ENCODE results near the gene RASL10B.

Gene RASL10B

DNA sequence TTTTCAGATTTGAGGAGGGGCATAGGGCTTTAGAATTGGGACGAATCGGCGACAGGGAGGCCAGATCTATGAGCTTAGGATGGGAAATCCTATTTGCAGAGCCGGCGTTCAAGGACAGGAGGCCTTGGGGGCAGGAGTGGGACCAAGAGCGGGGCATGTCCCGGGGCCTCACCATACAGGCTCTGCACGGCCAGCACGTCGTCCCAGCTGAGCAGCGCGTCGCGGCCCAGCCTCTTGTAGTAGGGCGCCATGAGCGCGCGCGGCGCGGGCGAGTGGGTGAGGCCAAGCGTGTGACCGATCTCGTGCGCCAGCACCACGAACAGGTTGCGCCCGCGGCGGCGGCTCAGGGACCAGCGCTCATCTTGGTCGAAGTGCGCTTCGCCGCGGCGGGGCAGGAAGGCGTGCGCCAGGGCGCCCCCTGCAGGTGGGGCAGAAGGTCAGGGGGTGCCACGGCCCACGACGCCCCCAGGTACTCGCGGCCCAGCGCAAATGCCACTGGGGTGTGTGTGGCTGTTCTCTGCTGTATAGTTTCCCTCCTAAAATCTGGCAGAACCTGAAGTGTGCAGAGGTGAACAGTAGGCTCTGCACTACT lies 38.6 kb downstream of the RASL10B start:
- Histone ChIP-seq H3K36me3 (ENCODE audit: insufficient read depth, low read length) (no peaks in the 10 kb centered on the region), H3K27ac (no peak overlapping the region), H3K9ac (ENCODE audit: insufficient read length) (no peak overlapping the region), H3K4me3 (no peak overlapping the region), H3K9me3 (ENCODE audit: low read depth, low read length) (no peaks in the 10 kb centered on the region)
- no peak for TF ChIP-seq FOXP2 (optimal IDR thresholded peaks at IDR 0.05; ENCODE audit: control extremely low read depth, extremely low read length, insufficient read depth)
- TF ChIP-seq EZH2 (IDR thresholded peaks at IDR 0.05): no peak
- no peak for TF ChIP-seq POLR2AphosphoS5 (IDR thresholded peaks at IDR 0.05; ENCODE audit: borderline replicate concordance, low read depth, low read length)
- no peak for DNase-seq (ENCODE audit: low read depth, low spot score)

DNA sequence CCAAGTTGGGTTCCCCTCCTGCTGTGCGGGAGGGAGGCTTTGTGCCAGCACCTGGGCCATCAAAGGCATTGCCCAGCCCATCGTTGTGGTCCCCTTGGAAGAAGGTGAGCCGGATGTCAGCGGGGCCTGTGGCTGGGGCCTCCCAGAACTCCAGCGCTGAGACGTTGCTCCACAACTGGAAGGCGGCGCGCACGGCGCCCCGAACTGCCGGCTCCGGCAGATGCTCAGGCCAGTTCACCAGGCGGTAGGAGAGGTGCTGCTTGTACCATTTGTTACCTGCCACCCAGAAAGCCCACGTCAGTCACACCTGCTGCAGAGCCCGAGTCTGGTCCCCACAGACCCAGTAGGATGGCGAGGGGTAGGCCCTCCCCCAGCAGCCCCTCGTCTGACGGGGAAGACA lies 41.7 kb downstream of the RASL10B start:
- H3K9me3 ChIP-seq (ENCODE audit: low read depth, low read length): no peaks in the 10 kb centered on the region
- no peak overlapping the region for H3K9ac ChIP-seq (ENCODE audit: insufficient read length)
- H3K4me3 ChIP-seq: no peak overlapping the region
- H3K36me3 ChIP-seq (ENCODE audit: insufficient read depth, low read length): no peaks in the 10 kb centered on the region
- H3K27ac ChIP-seq: no peak overlapping the region
- TF ChIP-seq FOXP2 (optimal IDR thresholded peaks at IDR 0.05; ENCODE audit: control extremely low read depth, extremely low read length, insufficient read depth) (no peak), EZH2 (IDR thresholded peaks at IDR 0.05) (no peak), POLR2AphosphoS5 (IDR thresholded peaks at IDR 0.05; ENCODE audit: borderline replicate concordance, low read depth, low read length) (no peak)
- no peak for DNase-seq (ENCODE audit: low read depth, low spot score)

DNA sequence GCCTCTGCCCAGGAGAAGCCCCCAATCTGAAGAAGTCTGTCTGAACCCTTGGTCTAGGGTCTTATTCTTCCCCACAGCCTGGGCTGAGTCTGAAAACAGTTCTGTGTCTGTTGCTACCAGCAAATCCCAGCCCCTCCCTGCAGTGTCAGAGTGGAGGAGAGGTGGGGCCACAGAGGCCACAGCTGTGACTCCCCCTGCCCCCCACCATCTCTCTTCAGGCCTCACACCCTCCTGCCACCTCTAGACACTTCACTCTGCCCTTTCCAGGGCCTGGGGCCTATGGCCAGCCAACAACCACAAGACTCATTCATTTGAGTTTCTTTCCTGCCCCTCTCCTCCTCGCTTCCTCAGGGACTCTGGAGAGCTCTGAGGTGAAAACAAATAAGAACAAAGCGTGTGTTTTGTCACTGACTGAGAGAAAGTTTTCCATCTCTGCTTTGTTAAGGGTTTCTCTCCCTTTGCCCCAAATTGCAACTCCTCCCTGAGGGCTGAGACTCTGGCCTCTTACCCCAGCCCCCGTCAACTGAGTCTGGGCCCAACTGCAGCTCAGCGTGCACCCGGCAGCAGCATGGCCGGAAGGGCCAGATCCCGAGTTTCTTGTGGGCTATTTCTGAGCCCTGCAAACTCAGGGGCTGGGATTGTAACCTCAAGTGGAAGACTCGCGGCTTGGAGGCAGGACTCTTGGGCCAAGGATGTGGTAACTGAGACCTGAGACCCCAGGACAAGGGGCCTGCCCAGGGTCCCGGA lies 42.4 kb downstream of the RASL10B start:
- Histone ChIP-seq H3K9me3 (ENCODE audit: low read depth, low read length) (no peaks in the 10 kb centered on the region), H3K27ac (no peak overlapping the region), H3K36me3 (ENCODE audit: insufficient read depth, low read length) (no peaks in the 10 kb centered on the region), H3K4me3 (no peak overlapping the region), H3K9ac (ENCODE audit: insufficient read length) (no peak overlapping the region)
- DNase-seq (ENCODE audit: low read depth, low spot score): no peak
- TF ChIP-seq FOXP2 (optimal IDR thresholded peaks at IDR 0.05; ENCODE audit: control extremely low read depth, extremely low read length, insufficient read depth): no peak

DNA sequence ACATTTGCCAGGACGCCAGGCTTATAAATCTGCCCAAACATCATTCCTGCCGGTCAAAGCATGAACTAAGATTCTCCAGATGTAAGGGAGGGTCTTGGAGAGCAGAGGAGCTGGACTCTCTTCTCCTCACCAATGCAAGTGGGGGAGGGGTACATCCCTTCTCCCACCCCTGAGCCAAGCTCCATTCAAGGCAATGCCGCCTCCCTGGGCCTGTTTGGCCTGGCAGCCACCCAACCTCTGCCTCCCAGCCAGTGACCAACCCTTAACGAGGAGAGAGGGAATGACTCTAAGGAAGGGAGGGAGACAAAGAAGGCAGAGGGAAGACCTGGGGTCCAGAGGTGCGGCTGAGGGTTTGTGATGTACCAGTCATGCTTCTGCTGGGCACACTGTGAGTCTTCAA lies 43.1 kb downstream of the RASL10B start:
- no peak overlapping the region for H3K27ac ChIP-seq
- no peak overlapping the region for H3K9ac ChIP-seq (ENCODE audit: insufficient read length)
- no peaks in the 10 kb centered on the region for H3K9me3 ChIP-seq (ENCODE audit: low read depth, low read length)
- H3K4me3 ChIP-seq: no peak overlapping the region
- DNase-seq (ENCODE audit: low read depth, low spot score): no peak
- no peaks in the 10 kb centered on the region for H3K36me3 ChIP-seq (ENCODE audit: insufficient read depth, low read length)
- TF ChIP-seq POLR2AphosphoS5 (IDR thresholded peaks at IDR 0.05; ENCODE audit: borderline replicate concordance, low read depth, low read length) (no peak), EZH2 (IDR thresholded peaks at IDR 0.05) (no peak), FOXP2 (optimal IDR thresholded peaks at IDR 0.05; ENCODE audit: control extremely low read depth, extremely low read length, insufficient read depth) (no peak)

DNA sequence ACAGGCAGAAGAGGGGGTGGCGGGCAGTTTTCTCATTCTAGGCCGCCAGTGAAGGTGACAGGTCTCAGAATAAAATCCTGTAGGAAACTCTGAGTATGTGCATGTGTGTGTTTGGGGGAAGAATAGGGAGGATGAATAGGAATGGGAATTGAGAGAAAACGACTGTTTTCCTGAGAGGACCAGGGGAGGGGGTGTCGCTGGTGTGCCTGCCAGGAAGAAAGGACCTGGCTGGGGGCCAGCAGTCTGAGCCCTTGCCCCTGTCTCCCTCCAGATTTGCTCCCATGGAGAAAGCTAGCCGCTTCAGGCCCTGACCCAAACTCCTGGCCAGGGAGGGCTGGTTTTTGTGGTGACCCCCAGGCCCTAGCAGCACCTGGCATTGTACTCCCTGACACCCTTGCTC lies 43.6 kb downstream of the RASL10B start:
- no peak for DNase-seq (ENCODE audit: low read depth, low spot score)
- TF ChIP-seq FOXP2 (optimal IDR thresholded peaks at IDR 0.05; ENCODE audit: control extremely low read depth, extremely low read length, insufficient read depth): no peak
- no peak overlapping the region for H3K9ac ChIP-seq (ENCODE audit: insufficient read length)

DNA sequence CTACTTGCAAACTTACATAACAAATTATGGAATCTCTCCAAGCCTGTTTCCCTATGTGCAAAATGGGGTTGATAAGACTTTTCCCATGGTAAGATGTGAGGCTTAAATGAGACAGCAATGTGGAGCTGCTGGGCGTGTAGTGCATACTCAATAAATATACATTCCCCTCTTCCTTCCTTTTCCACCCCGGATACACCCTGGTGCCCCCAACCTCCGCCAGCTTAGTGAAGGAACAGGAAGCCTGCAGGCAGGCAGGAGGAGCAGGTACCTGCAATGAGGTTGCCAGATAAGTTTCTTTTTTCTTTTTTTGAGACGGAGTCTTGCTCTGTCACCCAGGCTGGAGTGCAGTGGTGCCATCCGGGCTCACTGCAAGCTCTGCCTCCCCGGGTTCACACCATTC lies 44.1 kb downstream of the RASL10B start:
- TF ChIP-seq FOXP2 (optimal IDR thresholded peaks at IDR 0.05; ENCODE audit: control extremely low read depth, extremely low read length, insufficient read depth) (no peak), EZH2 (IDR thresholded peaks at IDR 0.05) (no peak), POLR2AphosphoS5 (IDR thresholded peaks at IDR 0.05; ENCODE audit: borderline replicate concordance, low read depth, low read length) (no peak)
- no peaks in the 10 kb centered on the region for H3K36me3 ChIP-seq (ENCODE audit: insufficient read depth, low read length)
- DNase-seq (ENCODE audit: low read depth, low spot score): no peak
- H3K27ac ChIP-seq: no peak overlapping the region
- no peak overlapping the region for H3K9ac ChIP-seq (ENCODE audit: insufficient read length)
- H3K9me3 ChIP-seq (ENCODE audit: low read depth, low read length): no peaks in the 10 kb centered on the region
- H3K4me3 ChIP-seq: no peak overlapping the region

More for the DNA sequence above, 43.6 kb downstream of the RASL10B start:
- no peaks in the 10 kb centered on the region for H3K9me3 ChIP-seq (ENCODE audit: low read depth, low read length)
- H3K4me3 ChIP-seq: no peak overlapping the region
- no peak overlapping the region for H3K27ac ChIP-seq
- no peaks in the 10 kb centered on the region for H3K36me3 ChIP-seq (ENCODE audit: insufficient read depth, low read length)

DNA sequence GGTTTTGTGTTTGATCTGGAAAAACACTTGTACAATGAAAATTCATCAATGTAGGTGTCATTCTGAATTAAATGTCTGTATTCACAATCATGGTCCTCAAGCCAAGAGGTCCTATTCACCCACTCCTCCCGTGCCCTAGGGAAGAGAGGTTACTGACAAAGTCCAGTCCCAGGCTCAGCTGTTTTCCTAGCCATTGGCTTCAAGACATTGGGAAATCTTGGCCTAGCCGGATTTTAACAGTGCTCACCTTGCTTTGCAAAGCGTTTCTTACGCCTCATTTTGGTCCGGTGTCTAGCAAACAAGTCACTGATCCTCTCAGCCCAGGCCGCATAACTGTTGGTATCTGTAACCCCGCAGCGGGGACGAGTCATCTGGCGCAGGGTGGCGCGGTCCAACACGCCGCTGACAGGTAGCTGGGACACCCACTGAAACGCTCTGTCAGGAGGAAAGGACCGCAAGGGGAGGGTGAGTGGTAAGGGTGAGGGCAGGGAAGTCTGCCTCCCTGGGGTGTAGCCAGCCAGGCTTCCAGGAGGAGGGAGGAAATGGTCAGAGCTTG lies 47.3 kb downstream of the RASL10B start:
- Histone ChIP-seq H3K4me3 (peak overlapping the region; percentile 35; the same call in 1 of the 2 replicates), H3K9ac (ENCODE audit: insufficient read length) (peak overlapping the region; percentile 21), H3K9me3 (ENCODE audit: low read depth, low read length) (no peaks in the 10 kb centered on the region), H3K27ac (peak overlapping the region; percentile 46; the same call in 1 of the 2 replicates), H3K36me3 (ENCODE audit: insufficient read depth, low read length) (no peaks in the 10 kb centered on the region)
- no peak for DNase-seq (ENCODE audit: low read depth, low spot score)
- no peak for TF ChIP-seq FOXP2 (optimal IDR thresholded peaks at IDR 0.05; ENCODE audit: control extremely low read depth, extremely low read length, insufficient read depth)
- no peak for TF ChIP-seq EZH2 (IDR thresholded peaks at IDR 0.05)
- no peak for TF ChIP-seq POLR2AphosphoS5 (IDR thresholded peaks at IDR 0.05; ENCODE audit: borderline replicate concordance, low read depth, low read length)

DNA sequence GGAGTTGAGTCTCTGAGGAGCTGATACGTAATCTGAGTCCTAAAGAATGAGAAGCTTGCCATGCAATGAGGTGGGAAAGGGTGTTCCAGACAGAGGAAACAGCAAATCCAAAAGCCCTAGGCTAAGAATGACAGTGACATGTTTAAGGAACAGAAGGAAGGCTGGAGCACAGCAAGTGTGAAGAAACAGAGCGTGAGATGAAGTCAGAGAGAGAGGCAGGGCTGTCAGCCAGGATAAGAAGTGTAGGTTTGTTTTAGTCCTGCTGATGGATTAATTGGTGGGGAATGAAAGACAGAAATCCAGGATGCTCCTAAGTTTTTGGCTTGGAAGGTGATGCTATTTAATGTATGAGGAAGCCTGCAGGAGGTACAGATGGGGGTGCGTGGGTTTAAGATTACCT lies 49.5 kb downstream of the RASL10B start:
- H3K36me3 ChIP-seq (ENCODE audit: insufficient read depth, low read length): no peaks in the 10 kb centered on the region
- no peak overlapping the region for H3K4me3 ChIP-seq
- DNase-seq (ENCODE audit: low read depth, low spot score): no peak
- TF ChIP-seq FOXP2 (optimal IDR thresholded peaks at IDR 0.05; ENCODE audit: control extremely low read depth, extremely low read length, insufficient read depth) (no peak), POLR2AphosphoS5 (IDR thresholded peaks at IDR 0.05; ENCODE audit: borderline replicate concordance, low read depth, low read length) (no peak), EZH2 (IDR thresholded peaks at IDR 0.05) (no peak)
- H3K9ac ChIP-seq (ENCODE audit: insufficient read length): no peak overlapping the region
- no peaks in the 10 kb centered on the region for H3K9me3 ChIP-seq (ENCODE audit: low read depth, low read length)
- H3K27ac ChIP-seq: no peak overlapping the region

All from SK-N-MC (cell line).